PC-3 (cell line): ENCODE results near the gene PAX2. TPM values are rescaled to one million over a fixed set of nuclear protein-coding genes. Genes with fewer than 3 reads are reported as not detected.

Experiments
- ATAC-seq: fragments of 200-7000 bp; cut with Tn5 transposase; 2 replicates; pipeline ENCODE4 v1.9.1; 2020; ENCODE audit warnings: mild to moderate bottlenecking, moderate library complexity
- BruUV-seq: library from RNA; stranded (reverse); fragments of 400-500 nt; replicated peaks from 2 replicates; lab custom pipeline; 2021; lab: Mats Ljungman, UMichigan
- CTCF ChIA-PET: fragments of 300-600 bp; sonication (Branson Sonifier 250); formaldehyde crosslinking; loops from one replicate; lab custom pipeline; 2022; ENCODE audit warnings: antibody characterized with exemption; lab: Charles Lee
- POLR2A ChIA-PET: fragments of 300-600 bp; sonication (Branson Sonifier 250); formaldehyde crosslinking; loops from one replicate; lab custom pipeline; 2022; ENCODE audit warnings: antibody characterized with exemption; ENCODE audit not compliant: unreplicated experiment; lab: Charles Lee
- DNase-seq: peaks from one replicate; pipeline ENCODE4 v3.0.0-alpha.2; 2015
- H2AFZ ChIP-seq: fragments of 300-600 bp; sonication (generic); 2 replicates; pipeline ENCODE4 v1.6.0; 2016; ENCODE audit warnings: antibody characterized with exemption, low read length
- H3F3A ChIP-seq: fragments of 300-600 bp; sonication (generic); one replicate; pipeline ENCODE4 v1.6.0; 2017; ENCODE audit warnings: antibody characterized with exemption, low read length, control low read depth, mild to moderate bottlenecking; ENCODE audit not compliant: unreplicated experiment
- H3K27ac ChIP-seq: fragments of 300-600 bp; sonication (generic); 2 replicates; pipeline ENCODE4 v1.5.1; 2016; ENCODE audit warnings: mild to moderate bottlenecking, low read length
- H3K27me3 ChIP-seq: fragments of 300-600 bp; sonication (generic); 2 replicates; pipeline ENCODE4 v1.6.1; 2016; ENCODE audit warnings: low read length, mixed read lengths
- H3K36me3 ChIP-seq: fragments of 300-600 bp; sonication (generic); 2 replicates; pipeline ENCODE4 v1.6.1; 2016; ENCODE audit warnings: low read depth, mixed run types, low read length, mixed read lengths
- H3K4me1 ChIP-seq: fragments of 300-600 bp; sonication (generic); 2 replicates; pipeline ENCODE4 v1.5.1; 2016; ENCODE audit warnings: low read length; ENCODE audit not compliant: insufficient read depth
- H3K4me2 ChIP-seq: fragments of 300-600 bp; sonication (generic); 2 replicates; pipeline ENCODE4 v1.6.0; 2016; ENCODE audit warnings: low read length
- H3K4me3 ChIP-seq: fragments of 300-600 bp; sonication (generic); 2 replicates; pipeline ENCODE4 v1.5.1; 2016; ENCODE audit warnings: mild to moderate bottlenecking, low read length, mixed read lengths
- H3K79me2 ChIP-seq: fragments of 300-600 bp; sonication (generic); 2 replicates; pipeline ENCODE4 v1.6.1; 2017; ENCODE audit warnings: low read length, mixed read lengths
- H3K9ac ChIP-seq: fragments of 300-600 bp; sonication (generic); 2 replicates; pipeline ENCODE4 v1.6.0; 2016; ENCODE audit warnings: mild to moderate bottlenecking, low read length
- H3K9me2 ChIP-seq: fragments of 300-600 bp; sonication (generic); replicated peaks from 2 replicates; pipeline ENCODE4 v1.6.1; 2016; ENCODE audit warnings: mixed run types, low read length, mixed read lengths
- H3K9me3 ChIP-seq: fragments of 300-600 bp; sonication (generic); 2 replicates; pipeline ENCODE4 v1.6.1; 2016; ENCODE audit warnings: low read length, mixed read lengths
- H4K20me1 ChIP-seq: fragments of 300-600 bp; sonication (generic); 2 replicates; pipeline ENCODE4 v1.6.1; 2016; ENCODE audit warnings: low read length, mixed read lengths
- CTCF ChIP-seq: fragments of 300-600 bp; sonication (generic); conservative IDR thresholded peaks from 2 replicates; pipeline ENCODE4 v1.5.1; 2017; ENCODE audit warnings: antibody characterized with exemption, low read depth, mild to moderate bottlenecking, low read length
- EZH2 ChIP-seq: fragments of 300-600 bp; sonication (generic); IDR thresholded peaks from one replicate; pipeline ENCODE4 v1.6.1; 2017; ENCODE audit warnings: antibody characterized with exemption, mild to moderate bottlenecking, low read length; ENCODE audit not compliant: unreplicated experiment
- EZH2phosphoT487 ChIP-seq: fragments of 300-600 bp; sonication (generic); IDR thresholded peaks from 2 replicates; pipeline ENCODE4 v1.6.1; 2018; ENCODE audit warnings: mild to moderate bottlenecking, antibody characterized with exemption, low read length, borderline replicate concordance
- intact Hi-C: fragments of 100-400 bp; cut with micrococcal nuclease; formaldehyde crosslinking; loops from 2 replicates; pipeline ENCODE4 v1.9.0; 2023
- total RNA-seq: library from RNA; depleted of rRNA; stranded (reverse); fragments of >200 nt; gene quantifications from 2 replicates; pipeline ENCODE4 v1.2.3, GENCODE V29; 2014

The PAX2 gene
- total RNA-seq, 1 experiment from 2014 or later = not detected

- no peaks in the 10 kb centered on the region for H3F3A ChIP-seq
- H2AFZ ChIP-seq = no peak overlapping the region
- H3K27me3 ChIP-seq = peaks cover 26% of the 10 kb centered on the region
- H3K9me2 ChIP-seq = no peaks in the 10 kb centered on the region
- no peaks in the 10 kb centered on the region for H3K36me3 ChIP-seq
- ChIA-PET CTCF (no interaction called here), POLR2A (no interaction called here)
- H3K4me3 ChIP-seq = no peak overlapping the region
- H3K4me2 ChIP-seq = no peak overlapping the region
- intact Hi-C loops = no loop called here
- H3K9ac ChIP-seq = no peak overlapping the region
- peaks cover 8% of the 10 kb centered on the region for H3K4me1 ChIP-seq
- no peaks in the 10 kb centered on the region for H3K9me3 ChIP-seq
- no TSS peak for BruUV-seq
- H4K20me1 ChIP-seq = no peaks in the 10 kb centered on the region
- TF ChIP-seq EZH2phosphoT487 (no peak), EZH2 (no peak), CTCF (no peak)
- no peak overlapping the region for H3K27ac ChIP-seq
- DNase-seq (no peak), ATAC-seq (no peak)
- H3K79me2 ChIP-seq = no peaks in the 10 kb centered on the region
Measured at GRCh38 chr10:100831742-100832141, 86.4 kb downstream of the PAX2 start.

- TF ChIP-seq CTCF (no peak), EZH2 (no peak), EZH2phosphoT487 (no peak)
- Histone ChIP-seq H3K27ac (no peak overlapping the region), H3K36me3 (no peaks in the 10 kb centered on the region), H3K4me3 (no peak overlapping the region), H3K9me2 (no peaks in the 10 kb centered on the region), H3K9ac (no peak overlapping the region), H2AFZ (no peak overlapping the region), H3F3A (no peaks in the 10 kb centered on the region), H3K4me2 (no peak overlapping the region), H3K27me3 (peaks cover 10% of the 10 kb centered on the region; the same call in 1 of the 2 replicates), H3K9me3 (no peaks in the 10 kb centered on the region), H3K79me2 (no peaks in the 10 kb centered on the region), H4K20me1 (no peaks in the 10 kb centered on the region), H3K4me1 (no peaks in the 10 kb centered on the region)
- no peak for DNase-seq
- ChIA-PET POLR2A (no interaction called here), CTCF (no interaction called here)
- no TSS peak for BruUV-seq
- ATAC-seq = no peak
- intact Hi-C loops = no loop called here
Measured at GRCh38 chr10:100835810-100836209, 90.4 kb downstream of the PAX2 start.

GRCh38 chr10:100836891-100837290, 91.5 kb downstream of the PAX2 start:
- H3K27me3 ChIP-seq = peaks cover 12% of the 10 kb centered on the region; the same call in 1 of the 2 replicates
- H3K4me1 ChIP-seq = no peaks in the 10 kb centered on the region
- no peaks in the 10 kb centered on the region for H3K9me3 ChIP-seq
- DNase-seq (no peak), ATAC-seq (no peak)
- BruUV-seq = no TSS peak
- H3K36me3 ChIP-seq = no peaks in the 10 kb centered on the region
- no peak overlapping the region for H3K27ac ChIP-seq
- H3K79me2 ChIP-seq = no peaks in the 10 kb centered on the region
- H3F3A ChIP-seq = no peaks in the 10 kb centered on the region
- no peaks in the 10 kb centered on the region for H3K9me2 ChIP-seq
- CTCF ChIA-PET = no interaction called here
- TF ChIP-seq CTCF (no peak), EZH2phosphoT487 (no peak)
- no peak overlapping the region for H3K4me2 ChIP-seq
- H4K20me1 ChIP-seq = no peaks in the 10 kb centered on the region
- POLR2A ChIA-PET = no interaction called here
- intact Hi-C loops = no loop called here
- no peak overlapping the region for H3K9ac ChIP-seq
- no peak overlapping the region for H3K4me3 ChIP-seq
- no peak overlapping the region for H2AFZ ChIP-seq
